Mesenchymal stem cell (in vitro differentiated cells and primary cell): Measurements from ENCODE around the gene C1orf210.

Experiments
- DNase-seq: peaks from one replicate; pipeline ENCODE4 v3.0.0-alpha.2; 2013
- H2AFZ ChIP-seq: one replicate; pipeline ENCODE4 v1.6.1; 2013; ENCODE audit warnings: low read depth, mild to moderate bottlenecking, control low read depth, inconsistent platforms, low read length, moderate library complexity
- H2AK5ac ChIP-seq: 2 replicates; pipeline ENCODE4 v1.6.1; 2013; ENCODE audit warnings: low read length, moderate library complexity, mild to moderate bottlenecking, inconsistent platforms; ENCODE audit not compliant: severe bottlenecking
- H2BK120ac ChIP-seq: one replicate; pipeline ENCODE4 v1.6.1; 2013; ENCODE audit warnings: low read depth, mild to moderate bottlenecking, inconsistent platforms, low read length, moderate library complexity
- H2BK12ac ChIP-seq, 2 experiments: one replicate each; pipeline ENCODE4 v1.6.1; 2013; ENCODE audit warnings: inconsistent platforms in 2 of 2, low read length in 2 of 2, mild to moderate bottlenecking in 2 of 2, moderate library complexity in 2 of 2, control low read depth in 1 of 2
- H2BK15ac ChIP-seq: one replicate; pipeline ENCODE4 v1.6.1; 2013; ENCODE audit warnings: mild to moderate bottlenecking, low read depth, inconsistent platforms; ENCODE audit not compliant: poor library complexity, severe bottlenecking
- H2BK5ac ChIP-seq: 2 replicates; pipeline ENCODE4 v1.6.1; 2013; ENCODE audit warnings: low read depth, mild to moderate bottlenecking, low read length, control low read depth, inconsistent platforms; ENCODE audit not compliant: poor library complexity, severe bottlenecking
- H3K14ac ChIP-seq, 2 experiments: one replicate each; pipeline ENCODE4 v1.6.1; 2013; ENCODE audit warnings: inconsistent platforms in 2 of 2, low read length in 2 of 2, control low read depth in 1 of 2, mild to moderate bottlenecking in 1 of 2, moderate library complexity in 1 of 2
- H3K18ac ChIP-seq, 2 experiments: one replicate each; pipeline ENCODE4 v1.6.1; 2013; ENCODE audit warnings: inconsistent platforms in 2 of 2, low read length in 2 of 2, control low read depth in 1 of 2, low read depth in 1 of 2, mild to moderate bottlenecking in 1 of 2
- H3K23ac ChIP-seq, 2 experiments: one replicate each; pipeline ENCODE4 v1.6.1; 2013; ENCODE audit warnings: inconsistent platforms in 2 of 2, low read length in 2 of 2, mild to moderate bottlenecking in 2 of 2, moderate library complexity in 2 of 2, control low read depth in 1 of 2
- H3K27ac ChIP-seq: 2 replicates; pipeline ENCODE4 v1.5.1; 2013; ENCODE audit warnings: mild to moderate bottlenecking, moderate library complexity, low read length, control low read depth, inconsistent platforms; ENCODE audit not compliant: poor library complexity, severe bottlenecking
- H3K27me3 ChIP-seq, 2 experiments: 2 replicates each; pipeline versions ENCODE4 v1.6.1 to v1.7.0; 2013; ENCODE audit warnings: low read length in 2 of 2, mild to moderate bottlenecking in 2 of 2, moderate library complexity in 2 of 2, control low read depth in 1 of 2, inconsistent platforms in 1 of 2; ENCODE audit not compliant: control insufficient read depth in 1 of 2, insufficient read depth in 1 of 2
- H3K36me3 ChIP-seq, 2 experiments: 2 replicates each; pipeline versions ENCODE4 v1.6.1 to v1.7.0; 2013; ENCODE audit warnings: low read length in 2 of 2, control low read depth in 1 of 2, inconsistent platforms in 1 of 2, low read depth in 1 of 2, mild to moderate bottlenecking in 1 of 2; ENCODE audit not compliant: insufficient read depth in 2 of 2, control insufficient read depth in 1 of 2
- H3K4ac ChIP-seq, 2 experiments: one replicate each; pipeline ENCODE4 v1.6.1; 2013; ENCODE audit warnings: inconsistent platforms in 2 of 2, low read length in 2 of 2, mild to moderate bottlenecking in 2 of 2, moderate library complexity in 2 of 2, control low read depth in 1 of 2, low read depth in 1 of 2
- H3K4me1 ChIP-seq: 2 replicates; pipeline ENCODE4 v1.6.1; 2013; ENCODE audit warnings: low read depth, low read length, control low read depth; ENCODE audit not compliant: control insufficient read depth, insufficient read depth
- H3K4me2 ChIP-seq: 2 replicates; pipeline ENCODE4 v1.6.1; 2013; ENCODE audit warnings: low read length, mild to moderate bottlenecking, inconsistent platforms; ENCODE audit not compliant: poor library complexity, severe bottlenecking
- H3K4me3 ChIP-seq, 2 experiments: 2 replicates each; pipeline versions ENCODE4 v1.5.1 to v1.7.0; 2013; ENCODE audit warnings: low read length in 2 of 2, mild to moderate bottlenecking in 2 of 2, control low read depth in 1 of 2, low read depth in 1 of 2; ENCODE audit not compliant: insufficient read depth in 1 of 2
- H3K79me1 ChIP-seq: replicated peaks from 2 replicates; pipeline ENCODE4 v1.6.1; 2013; ENCODE audit warnings: mild to moderate bottlenecking, control low read depth, low read length, inconsistent platforms; ENCODE audit not compliant: poor library complexity, severe bottlenecking
- H3K9ac ChIP-seq: 2 replicates; pipeline ENCODE4 v1.7.0; 2013; ENCODE audit warnings: mild to moderate bottlenecking, low read length, moderate library complexity
- H3K9me3 ChIP-seq: 2 replicates; pipeline ENCODE4 v1.7.0; 2013; ENCODE audit warnings: mild to moderate bottlenecking, low read length; ENCODE audit not compliant: control insufficient read depth
- H4K8ac ChIP-seq: one replicate; pipeline ENCODE4 v1.6.1; 2013; ENCODE audit warnings: inconsistent platforms, mild to moderate bottlenecking, low read length, moderate library complexity
- H4K91ac ChIP-seq: one replicate; pipeline ENCODE4 v1.6.1; 2013; ENCODE audit warnings: mild to moderate bottlenecking, low read length, inconsistent platforms
- whole genome bisulfite sequencing: methylation state at CpG from one replicate; pipeline ENCODE4 v1.1.7; 2013; ENCODE audit warnings: mixed read lengths; 5-methylcytosine and 5-hydroxymethylcytosine counted together

Gene C1orf210

GRCh38 chr1:43307458-43308158 is 22.2 kb upstream of the C1orf210 start:
- no peak for DNase-seq
- no peaks in the 10 kb centered on the region for H3K9me3 ChIP-seq
- no peaks in the 10 kb centered on the region for H3K36me3 ChIP-seq
- no peak overlapping the region for H2BK120ac ChIP-seq
- H2AK5ac ChIP-seq, result no peak overlapping the region
- no peak overlapping the region for H2AFZ ChIP-seq
- H4K91ac ChIP-seq, result no peak overlapping the region
- no peak overlapping the region for H3K9ac ChIP-seq
- no peak overlapping the region for H3K27ac ChIP-seq
- H3K4me3 ChIP-seq, result no peak overlapping the region
- no peak overlapping the region for H2BK12ac ChIP-seq
- H3K27me3 ChIP-seq, result peaks cover 3 to 10% of the 10 kb centered on the region in 2 experiments
- no peak overlapping the region for H2BK5ac ChIP-seq
- H2BK15ac ChIP-seq, result no peak overlapping the region
- H4K8ac ChIP-seq, result no peak overlapping the region
- H3K23ac ChIP-seq, result no peak overlapping the region
- peaks cover 7% of the 10 kb centered on the region for H3K4me1 ChIP-seq
- WGBS, result 91% methylated on average over 9 of the region's 9 CpGs
- H3K4me2 ChIP-seq, result no peak overlapping the region
- H3K18ac ChIP-seq, result no peak overlapping the region
- no peaks in the 10 kb centered on the region for H3K79me1 ChIP-seq
- H3K4ac ChIP-seq, result no peak overlapping the region
- no peak overlapping the region for H3K14ac ChIP-seq

- Histone ChIP-seq H3K9ac (no peak overlapping the region), H4K8ac (no peak overlapping the region), H2BK120ac (no peak overlapping the region), H4K91ac (no peak overlapping the region), H3K36me3 (no peaks in the 10 kb centered on the region), H3K4me2 (no peak overlapping the region), H2AK5ac (no peak overlapping the region), H2BK12ac (no peak overlapping the region), H2AFZ (no peak overlapping the region), H3K79me1 (no peaks in the 10 kb centered on the region), H3K14ac (no peak overlapping the region), H3K9me3 (no peaks in the 10 kb centered on the region), H3K27me3 (peaks cover 3 to 10% of the 10 kb centered on the region in 2 experiments), H2BK5ac (no peak overlapping the region), H3K18ac (no peak overlapping the region), H3K4me1 (peaks cover 7% of the 10 kb centered on the region), H3K4me3 (no peak overlapping the region), H3K4ac (no peak overlapping the region), H3K27ac (no peak overlapping the region), H3K23ac (no peak overlapping the region), H2BK15ac (no peak overlapping the region)
- 91% methylated on average over 16 of the region's 17 CpGs for WGBS
- DNase-seq, result no peak
Observed at GRCh38 chr1:43306688-43307457, 21.5 kb upstream of the C1orf210 start.

- no peaks in the 10 kb centered on the region for H3K36me3 ChIP-seq
- no peak for DNase-seq
- no peak overlapping the region for H3K14ac ChIP-seq
- no peaks in the 10 kb centered on the region for H3K9me3 ChIP-seq
- H2BK12ac ChIP-seq, result no peak overlapping the region
- no peak overlapping the region for H3K4me2 ChIP-seq
- H2BK120ac ChIP-seq, result no peak overlapping the region
- no peak overlapping the region for H3K4me3 ChIP-seq
- no peak overlapping the region for H2BK5ac ChIP-seq
- H2AK5ac ChIP-seq, result no peak overlapping the region
- H3K27me3 ChIP-seq, result peaks cover 3 to 8% of the 10 kb centered on the region in 2 experiments
- 72% methylated on average over 6 of the region's 6 CpGs for WGBS
- no peaks in the 10 kb centered on the region for H3K79me1 ChIP-seq
- no peak overlapping the region for H3K4ac ChIP-seq
- no peak overlapping the region for H4K91ac ChIP-seq
- no peak overlapping the region for H4K8ac ChIP-seq
- H3K18ac ChIP-seq, result no peak overlapping the region
- no peak overlapping the region for H2BK15ac ChIP-seq
- H2AFZ ChIP-seq, result no peak overlapping the region
- no peak overlapping the region for H3K9ac ChIP-seq
- peaks cover 7% of the 10 kb centered on the region for H3K4me1 ChIP-seq
- no peak overlapping the region for H3K27ac ChIP-seq
- no peak overlapping the region for H3K23ac ChIP-seq
Observed at GRCh38 chr1:43305926-43306687, 20.7 kb upstream of the C1orf210 start.

- Histone ChIP-seq H3K27me3 (peaks cover 3 to 5% of the 10 kb centered on the region in 2 experiments), H2AFZ (no peak overlapping the region), H3K23ac (no peak overlapping the region), H3K9ac (no peak overlapping the region), H3K27ac (no peak overlapping the region), H2BK120ac (no peak overlapping the region), H3K36me3 (no peaks in the 10 kb centered on the region), H3K79me1 (no peaks in the 10 kb centered on the region), H4K8ac (no peak overlapping the region), H3K14ac (no peak overlapping the region), H2BK5ac (no peak overlapping the region), H2BK15ac (no peak overlapping the region), H3K4me1 (peaks cover 7% of the 10 kb centered on the region), H2AK5ac (no peak overlapping the region), H3K9me3 (no peaks in the 10 kb centered on the region), H3K18ac (no peak overlapping the region), H3K4ac (no peak overlapping the region), H4K91ac (no peak overlapping the region), H2BK12ac (no peak overlapping the region), H3K4me3 (no peak overlapping the region), H3K4me2 (no peak overlapping the region)
- 83% methylated on average over 3 of the region's 3 CpGs for WGBS
- no peak for DNase-seq
Observed at GRCh38 chr1:43305461-43305860, 20.1 kb upstream of the C1orf210 start.
